ENCODE measurements around the gene RAI1. TPM values are rescaled to one million over a fixed set of nuclear protein-coding genes. Genes with fewer than 3 reads are reported as not detected.

The RAI1 gene
- total and polyA plus RNA-seq, 10 of the 15 experiments (the other 5 are each of a cell fraction or from before 2014, with no cell fraction given), result 0.66 to 37.7 (median 6.0) TPM

DNA sequence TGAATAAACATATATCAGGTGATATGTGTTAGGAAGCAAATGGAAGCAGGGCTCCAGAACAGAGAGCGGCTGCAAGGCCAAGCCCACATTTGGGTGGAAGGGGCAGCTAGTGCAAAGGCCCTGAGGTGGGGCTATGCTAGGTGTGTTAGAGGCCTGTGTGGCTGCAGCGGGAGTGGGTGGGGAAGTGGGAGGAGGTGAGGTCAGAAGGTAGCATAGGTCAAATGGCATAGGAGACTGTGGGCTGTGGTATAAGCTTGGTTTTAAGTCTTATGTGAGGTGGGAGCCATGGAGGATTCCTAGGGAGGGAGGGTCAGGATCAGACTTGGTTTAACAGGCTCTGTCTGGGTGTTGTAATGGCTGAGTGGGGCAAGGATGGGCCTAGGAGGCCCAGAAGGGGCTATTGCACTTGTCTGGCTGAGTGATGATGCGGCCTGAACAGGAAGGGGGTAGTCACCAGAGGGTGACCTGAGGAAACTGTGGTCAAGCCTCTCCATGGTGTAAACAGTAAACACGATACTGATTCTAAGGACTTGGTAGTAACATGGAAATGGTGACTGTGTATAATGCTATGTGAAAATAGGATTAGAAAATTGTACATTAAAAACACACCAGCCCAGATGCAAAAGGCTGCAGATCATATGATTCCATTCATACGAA is 31.1 kb downstream of the RAI1 start (continued):
- no peak for TF ChIP-seq ZNF217 (IDR thresholded peaks at IDR 0.05)
- TF ChIP-seq RFX5 (IDR thresholded peaks at IDR 0.05; ENCODE audit: low read depth, low read length), result no peak
- no peak for TF ChIP-seq GABPA (IDR thresholded peaks at IDR 0.05; ENCODE audit: low read depth)
- TF ChIP-seq, protein P1, sequence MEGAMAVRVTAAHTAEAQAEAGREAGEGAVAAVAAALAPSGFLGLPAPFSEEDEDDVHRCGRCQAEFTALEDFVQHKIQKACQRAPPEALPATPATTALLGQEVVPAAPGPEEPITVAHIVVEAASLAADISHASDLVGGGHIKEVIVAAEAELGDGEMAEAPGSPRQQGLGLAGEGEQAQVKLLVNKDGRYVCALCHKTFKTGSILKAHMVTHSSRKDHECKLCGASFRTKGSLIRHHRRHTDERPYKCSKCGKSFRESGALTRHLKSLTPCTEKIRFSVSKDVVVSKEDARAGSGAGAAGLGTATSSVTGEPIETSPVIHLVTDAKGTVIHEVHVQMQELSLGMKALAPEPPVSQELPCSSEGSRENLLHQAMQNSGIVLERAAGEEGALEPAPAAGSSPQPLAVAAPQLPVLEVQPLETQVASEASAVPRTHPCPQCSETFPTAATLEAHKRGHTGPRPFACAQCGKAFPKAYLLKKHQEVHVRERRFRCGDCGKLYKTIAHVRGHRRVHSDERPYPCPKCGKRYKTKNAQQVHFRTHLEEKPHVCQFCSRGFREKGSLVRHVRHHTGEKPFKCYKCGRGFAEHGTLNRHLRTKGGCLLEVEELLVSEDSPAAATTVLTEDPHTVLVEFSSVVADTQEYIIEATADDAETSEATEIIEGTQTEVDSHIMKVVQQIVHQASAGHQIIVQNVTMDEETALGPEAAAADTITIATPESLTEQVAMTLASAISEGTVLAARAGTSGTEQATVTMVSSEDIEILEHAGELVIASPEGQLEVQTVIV (IDR thresholded peaks at IDR 0.05; ENCODE audit: borderline replicate concordance, partially characterized antibody), result no peak
- TF ChIP-seq, protein P2, sequence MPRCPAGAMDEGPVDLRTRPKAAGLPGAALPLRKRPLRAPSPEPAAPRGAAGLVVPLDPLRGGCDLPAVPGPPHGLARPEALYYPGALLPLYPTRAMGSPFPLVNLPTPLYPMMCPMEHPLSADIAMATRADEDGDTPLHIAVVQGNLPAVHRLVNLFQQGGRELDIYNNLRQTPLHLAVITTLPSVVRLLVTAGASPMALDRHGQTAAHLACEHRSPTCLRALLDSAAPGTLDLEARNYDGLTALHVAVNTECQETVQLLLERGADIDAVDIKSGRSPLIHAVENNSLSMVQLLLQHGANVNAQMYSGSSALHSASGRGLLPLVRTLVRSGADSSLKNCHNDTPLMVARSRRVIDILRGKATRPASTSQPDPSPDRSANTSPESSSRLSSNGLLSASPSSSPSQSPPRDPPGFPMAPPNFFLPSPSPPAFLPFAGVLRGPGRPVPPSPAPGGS (IDR thresholded peaks at IDR 0.05; ENCODE audit: borderline replicate concordance, insufficient read depth, low read depth, low read length, poor library complexity, severe bottlenecking), result peak; percentile 19
- no peak for TF ChIP-seq PAX8 (IDR thresholded peaks at IDR 0.05)
- TF ChIP-seq, protein P3, sequence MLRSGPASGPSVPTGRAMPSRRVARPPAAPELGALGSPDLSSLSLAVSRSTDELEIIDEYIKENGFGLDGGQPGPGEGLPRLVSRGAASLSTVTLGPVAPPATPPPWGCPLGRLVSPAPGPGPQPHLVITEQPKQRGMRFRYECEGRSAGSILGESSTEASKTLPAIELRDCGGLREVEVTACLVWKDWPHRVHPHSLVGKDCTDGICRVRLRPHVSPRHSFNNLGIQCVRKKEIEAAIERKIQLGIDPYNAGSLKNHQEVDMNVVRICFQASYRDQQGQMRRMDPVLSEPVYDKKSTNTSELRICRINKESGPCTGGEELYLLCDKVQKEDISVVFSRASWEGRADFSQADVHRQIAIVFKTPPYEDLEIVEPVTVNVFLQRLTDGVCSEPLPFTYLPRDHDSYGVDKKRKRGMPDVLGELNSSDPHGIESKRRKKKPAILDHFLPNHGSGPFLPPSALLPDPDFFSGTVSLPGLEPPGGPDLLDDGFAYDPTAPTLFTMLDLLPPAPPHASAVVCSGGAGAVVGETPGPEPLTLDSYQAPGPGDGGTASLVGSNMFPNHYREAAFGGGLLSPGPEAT (IDR thresholded peaks at IDR 0.05; ENCODE audit: low read depth), result no peak
- TF ChIP-seq, protein P4, sequence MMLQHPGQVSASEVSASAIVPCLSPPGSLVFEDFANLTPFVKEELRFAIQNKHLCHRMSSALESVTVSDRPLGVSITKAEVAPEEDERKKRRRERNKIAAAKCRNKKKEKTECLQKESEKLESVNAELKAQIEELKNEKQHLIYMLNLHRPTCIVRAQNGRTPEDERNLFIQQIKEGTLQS (IDR thresholded peaks at IDR 0.05; ENCODE audit: borderline replicate concordance, extremely low read depth, low read depth, low read length), result no peak
- TF ChIP-seq NR2C1 (IDR thresholded peaks at IDR 0.05), result no peak
- no peak for TF ChIP-seq POLR2A (IDR thresholded peaks at IDR 0.05; ENCODE audit: low read depth, low read length)
- TF ChIP-seq, protein P5, sequence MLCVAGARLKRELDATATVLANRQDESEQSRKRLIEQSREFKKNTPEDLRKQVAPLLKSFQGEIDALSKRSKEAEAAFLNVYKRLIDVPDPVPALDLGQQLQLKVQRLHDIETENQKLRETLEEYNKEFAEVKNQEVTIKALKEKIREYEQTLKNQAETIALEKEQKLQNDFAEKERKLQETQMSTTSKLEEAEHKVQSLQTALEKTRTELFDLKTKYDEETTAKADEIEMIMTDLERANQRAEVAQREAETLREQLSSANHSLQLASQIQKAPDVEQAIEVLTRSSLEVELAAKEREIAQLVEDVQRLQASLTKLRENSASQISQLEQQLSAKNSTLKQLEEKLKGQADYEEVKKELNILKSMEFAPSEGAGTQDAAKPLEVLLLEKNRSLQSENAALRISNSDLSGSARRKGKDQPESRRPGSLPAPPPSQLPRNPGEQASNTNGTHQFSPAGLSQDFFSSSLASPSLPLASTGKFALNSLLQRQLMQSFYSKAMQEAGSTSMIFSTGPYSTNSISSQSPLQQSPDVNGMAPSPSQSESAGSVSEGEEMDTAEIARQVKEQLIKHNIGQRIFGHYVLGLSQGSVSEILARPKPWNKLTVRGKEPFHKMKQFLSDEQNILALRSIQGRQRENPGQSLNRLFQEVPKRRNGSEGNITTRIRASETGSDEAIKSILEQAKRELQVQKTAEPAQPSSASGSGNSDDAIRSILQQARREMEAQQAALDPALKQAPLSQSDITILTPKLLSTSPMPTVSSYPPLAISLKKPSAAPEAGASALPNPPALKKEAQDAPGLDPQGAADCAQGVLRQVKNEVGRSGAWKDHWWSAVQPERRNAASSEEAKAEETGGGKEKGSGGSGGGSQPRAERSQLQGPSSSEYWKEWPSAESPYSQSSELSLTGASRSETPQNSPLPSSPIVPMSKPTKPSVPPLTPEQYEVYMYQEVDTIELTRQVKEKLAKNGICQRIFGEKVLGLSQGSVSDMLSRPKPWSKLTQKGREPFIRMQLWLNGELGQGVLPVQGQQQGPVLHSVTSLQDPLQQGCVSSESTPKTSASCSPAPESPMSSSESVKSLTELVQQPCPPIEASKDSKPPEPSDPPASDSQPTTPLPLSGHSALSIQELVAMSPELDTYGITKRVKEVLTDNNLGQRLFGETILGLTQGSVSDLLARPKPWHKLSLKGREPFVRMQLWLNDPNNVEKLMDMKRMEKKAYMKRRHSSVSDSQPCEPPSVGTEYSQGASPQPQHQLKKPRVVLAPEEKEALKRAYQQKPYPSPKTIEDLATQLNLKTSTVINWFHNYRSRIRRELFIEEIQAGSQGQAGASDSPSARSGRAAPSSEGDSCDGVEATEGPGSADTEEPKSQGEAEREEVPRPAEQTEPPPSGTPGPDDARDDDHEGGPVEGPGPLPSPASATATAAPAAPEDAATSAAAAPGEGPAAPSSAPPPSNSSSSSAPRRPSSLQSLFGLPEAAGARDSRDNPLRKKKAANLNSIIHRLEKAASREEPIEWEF (IDR thresholded peaks at IDR 0.05; ENCODE audit: insufficient replicate concordance, low read depth, low read length), result no peak
- TF ChIP-seq, protein P6, sequence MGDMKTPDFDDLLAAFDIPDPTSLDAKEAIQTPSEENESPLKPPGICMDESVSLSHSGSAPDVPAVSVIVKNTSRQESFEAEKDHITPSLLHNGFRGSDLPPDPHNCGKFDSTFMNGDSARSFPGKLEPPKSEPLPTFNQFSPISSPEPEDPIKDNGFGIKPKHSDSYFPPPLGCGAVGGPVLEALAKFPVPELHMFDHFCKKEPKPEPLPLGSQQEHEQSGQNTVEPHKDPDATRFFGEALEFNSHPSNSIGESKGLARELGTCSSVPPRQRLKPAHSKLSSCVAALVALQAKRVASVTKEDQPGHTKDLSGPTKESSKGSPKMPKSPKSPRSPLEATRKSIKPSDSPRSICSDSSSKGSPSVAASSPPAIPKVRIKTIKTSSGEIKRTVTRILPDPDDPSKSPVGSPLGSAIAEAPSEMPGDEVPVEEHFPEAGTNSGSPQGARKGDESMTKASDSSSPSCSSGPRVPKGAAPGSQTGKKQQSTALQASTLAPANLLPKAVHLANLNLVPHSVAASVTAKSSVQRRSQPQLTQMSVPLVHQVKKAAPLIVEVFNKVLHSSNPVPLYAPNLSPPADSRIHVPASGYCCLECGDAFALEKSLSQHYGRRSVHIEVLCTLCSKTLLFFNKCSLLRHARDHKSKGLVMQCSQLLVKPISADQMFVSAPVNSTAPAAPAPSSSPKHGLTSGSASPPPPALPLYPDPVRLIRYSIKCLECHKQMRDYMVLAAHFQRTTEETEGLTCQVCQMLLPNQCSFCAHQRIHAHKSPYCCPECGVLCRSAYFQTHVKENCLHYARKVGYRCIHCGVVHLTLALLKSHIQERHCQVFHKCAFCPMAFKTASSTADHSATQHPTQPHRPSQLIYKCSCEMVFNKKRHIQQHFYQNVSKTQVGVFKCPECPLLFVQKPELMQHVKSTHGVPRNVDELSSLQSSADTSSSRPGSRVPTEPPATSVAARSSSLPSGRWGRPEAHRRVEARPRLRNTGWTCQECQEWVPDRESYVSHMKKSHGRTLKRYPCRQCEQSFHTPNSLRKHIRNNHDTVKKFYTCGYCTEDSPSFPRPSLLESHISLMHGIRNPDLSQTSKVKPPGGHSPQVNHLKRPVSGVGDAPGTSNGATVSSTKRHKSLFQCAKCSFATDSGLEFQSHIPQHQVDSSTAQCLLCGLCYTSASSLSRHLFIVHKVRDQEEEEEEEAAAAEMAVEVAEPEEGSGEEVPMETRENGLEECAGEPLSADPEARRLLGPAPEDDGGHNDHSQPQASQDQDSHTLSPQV (IDR thresholded peaks at IDR 0.05), result no peak
- peak; percentile 66; the same call in 1 of the 2 replicates for TF ChIP-seq NFIC (IDR thresholded peaks at IDR 0.05; ENCODE audit: low read depth, low read length)
